ENCODE results near the gene DDB1. TPM values are rescaled to one million over a fixed set of nuclear protein-coding genes. Genes with fewer than 3 reads are reported as not detected.

The DDB1 gene
- total RNA-seq, 1 experiment from 2014 or later, result 451 TPM

- ChIA-PET POLR2A (ENCODE audit: unreplicated experiment) (no interaction called here), CTCF (no interaction called here)
- Histone ChIP-seq H3K4me1 (ENCODE audit: insufficient read depth, low read length) (peaks cover 12% of the 10 kb centered on the region), H4K20me1 (ENCODE audit: low read length) (no peaks in the 10 kb centered on the region), H3K9me2 (replicated peaks; ENCODE audit: low read length) (no peaks in the 10 kb centered on the region), H3K27ac (ENCODE audit: low read length) (no peak overlapping the region), H3K36me3 (ENCODE audit: low read depth, low read length) (peaks cover 7% of the 10 kb centered on the region), H3K4me3 (ENCODE audit: low read length) (peak overlapping the region; percentile 72), H3K9ac (ENCODE audit: low read length) (peak overlapping the region; percentile 26; the same call in 1 of the 2 replicates), H2AFZ (ENCODE audit: low read length) (peak overlapping the region; percentile 92), H3K79me2 (ENCODE audit: low read length) (no peaks in the 10 kb centered on the region), H3K27me3 (ENCODE audit: low read length) (peaks cover 12% of the 10 kb centered on the region), H3K9me3 (ENCODE audit: low read length) (no peaks in the 10 kb centered on the region), H3K4me2 (ENCODE audit: low read length) (peak overlapping the region; percentile 100), H3F3A (ENCODE audit: low read length, unreplicated experiment) (no peaks in the 10 kb centered on the region)
- TF ChIP-seq EZH2 (IDR thresholded peaks at IDR 0.05; ENCODE audit: low read length, unreplicated experiment), result no peak
- TF ChIP-seq CTCF (conservative IDR thresholded peaks at IDR 0.05; ENCODE audit: low read depth, low read length), result no peak
- TF ChIP-seq EZH2phosphoT487 (IDR thresholded peaks at IDR 0.05; ENCODE audit: borderline replicate concordance, low read length), result no peak
- no TSS peak for BruUV-seq (replicated peaks)
- ATAC-seq (peak; percentile 55), DNase-seq (peak; percentile 22)
- intact Hi-C loops (cut with micrococcal nuclease), result no loop called here
Measured at GRCh38 chr11:61293867-61294716, 38.8 kb downstream of the DDB1 start.

- no peaks in the 10 kb centered on the region for H4K20me1 ChIP-seq (ENCODE audit: low read length)
- POLR2A ChIA-PET (ENCODE audit: unreplicated experiment), result no interaction called here
- BruUV-seq (replicated peaks), result no TSS peak
Measured at GRCh38 chr11:61292356-61292755, 40.5 kb downstream of the DDB1 start.

More at GRCh38 chr11:61292356-61292755, 40.5 kb downstream of the DDB1 start:
- H3K79me2 ChIP-seq (ENCODE audit: low read length), result no peaks in the 10 kb centered on the region
- no peaks in the 10 kb centered on the region for H3F3A ChIP-seq (ENCODE audit: low read length, unreplicated experiment)
- CTCF ChIA-PET, result no interaction called here
- H2AFZ ChIP-seq (ENCODE audit: low read length), result no peak overlapping the region
- H3K4me2 ChIP-seq (ENCODE audit: low read length), result no peak overlapping the region
- ATAC-seq (no peak), DNase-seq (no peak)
- no peak for TF ChIP-seq EZH2 (IDR thresholded peaks at IDR 0.05; ENCODE audit: low read length, unreplicated experiment)
- TF ChIP-seq EZH2phosphoT487 (IDR thresholded peaks at IDR 0.05; ENCODE audit: borderline replicate concordance, low read length), result no peak
- TF ChIP-seq CTCF (conservative IDR thresholded peaks at IDR 0.05; ENCODE audit: low read depth, low read length), result no peak
- no peak overlapping the region for H3K4me3 ChIP-seq (ENCODE audit: low read length)
- peaks cover 12% of the 10 kb centered on the region for H3K4me1 ChIP-seq (ENCODE audit: insufficient read depth, low read length)
- H3K9me3 ChIP-seq (ENCODE audit: low read length), result no peaks in the 10 kb centered on the region
- peaks cover 12% of the 10 kb centered on the region for H3K27me3 ChIP-seq (ENCODE audit: low read length)
- no peaks in the 10 kb centered on the region for H3K36me3 ChIP-seq (ENCODE audit: low read depth, low read length)
- H3K9ac ChIP-seq (ENCODE audit: low read length), result no peak overlapping the region
- H3K27ac ChIP-seq (ENCODE audit: low read length), result no peak overlapping the region
- H3K9me2 ChIP-seq (replicated peaks; ENCODE audit: low read length), result no peaks in the 10 kb centered on the region
- intact Hi-C loops (cut with micrococcal nuclease), result no loop called here
